IMR-90 (cell line): ENCODE measurements around the gene EXOC6B. TPM values are rescaled to one million over a fixed set of nuclear protein-coding genes. Genes with fewer than 3 reads are reported as not detected.

ENCODE experiments used
- ATAC-seq: fragments of 200-7000 bp; cut with Tn5 transposase; 2 replicates; pipeline ENCODE4 v1.9.1; 2020; ENCODE audit warnings: low read depth, mild to moderate bottlenecking, moderate library complexity
- BruUV-seq: library from RNA; stranded (reverse); fragments of 400-500 nt; replicated peaks from 2 replicates; lab custom pipeline; 2021; lab: Mats Ljungman, UMichigan
- CTCF ChIA-PET: fragments of 300-600 bp; formaldehyde crosslinking; extraction: SDS; loops from one replicate; lab custom pipeline; 2021; ENCODE audit warnings: antibody characterized with exemption; lab: Yijun Ruan, JAX
- POLR2A ChIA-PET: fragments of 300-600 bp; sonication (Branson Sonifier 250); formaldehyde crosslinking; loops from one replicate; lab custom pipeline; 2022; ENCODE audit warnings: antibody characterized with exemption; ENCODE audit not compliant: unreplicated experiment; lab: Charles Lee
- DNase-seq: peaks from one replicate; pipeline ENCODE4 v3.0.0; 2013
- H2AFZ ChIP-seq: replicated peaks from 2 replicates; pipeline ENCODE3; 2013; ENCODE audit warnings: low read length, mild to moderate bottlenecking; ENCODE audit not compliant: poor library complexity
- H2AK5ac ChIP-seq: 2 replicates; pipeline ENCODE4 v1.6.1; 2013; ENCODE audit warnings: low read depth, low read length, inconsistent platforms
- H2AK9ac ChIP-seq: replicated peaks from 2 replicates; pipeline ENCODE3; 2013; ENCODE audit warnings: mild to moderate bottlenecking, low read depth, low read length, moderate library complexity; ENCODE audit not compliant: poor library complexity
- H2BK120ac ChIP-seq: 2 replicates; pipeline ENCODE4 v1.6.1; 2013; ENCODE audit warnings: low read depth, low read length, inconsistent platforms
- H2BK15ac ChIP-seq: 3 replicates; pipeline ENCODE4 v1.6.1; 2013; ENCODE audit warnings: low read depth, low read length, inconsistent platforms
- H2BK20ac ChIP-seq: 2 replicates; pipeline ENCODE4 v1.6.1; 2013; ENCODE audit warnings: low read depth, mild to moderate bottlenecking, inconsistent platforms, low read length, moderate library complexity
- H2BK5ac ChIP-seq: 2 replicates; pipeline ENCODE4 v1.6.1; 2013; ENCODE audit warnings: mild to moderate bottlenecking, low read depth, low read length, inconsistent platforms; ENCODE audit not compliant: poor library complexity, severe bottlenecking
- H3K14ac ChIP-seq: replicated peaks from 2 replicates; pipeline ENCODE4 v1.6.1; 2013; ENCODE audit warnings: low read depth, low read length, inconsistent platforms
- H3K18ac ChIP-seq: 2 replicates; pipeline ENCODE4 v1.6.1; 2013; ENCODE audit warnings: low read depth, low read length, control low read depth
- H3K23ac ChIP-seq: 2 replicates; pipeline ENCODE4 v1.6.1; 2013; ENCODE audit warnings: low read depth, low read length, inconsistent platforms
- H3K27ac ChIP-seq: 2 replicates; pipeline ENCODE4 v1.5.1; 2013; ENCODE audit warnings: mild to moderate bottlenecking, control low read depth, low read length; ENCODE audit not compliant: insufficient read depth
- H3K27me3 ChIP-seq: 2 replicates; pipeline ENCODE4 v1.6.1; 2013; ENCODE audit warnings: low read length; ENCODE audit not compliant: control insufficient read depth, insufficient read depth
- H3K36me3 ChIP-seq: 2 replicates; pipeline ENCODE4 v1.6.1; 2013; ENCODE audit warnings: low read length, mixed read lengths; ENCODE audit not compliant: control insufficient read depth, insufficient read depth
- H3K4ac ChIP-seq: 2 replicates; pipeline ENCODE4 v1.6.1; 2013; ENCODE audit warnings: low read depth, low read length, inconsistent platforms
- H3K4me1 ChIP-seq: 2 replicates; pipeline ENCODE4 v1.6.1; 2013; ENCODE audit warnings: low read length, mixed read lengths; ENCODE audit not compliant: control insufficient read depth, insufficient read depth
- H3K4me2 ChIP-seq: 2 replicates; pipeline ENCODE4 v1.6.1; 2013; ENCODE audit warnings: low read depth, mild to moderate bottlenecking, control low read depth, low read length, moderate library complexity
- H3K4me3 ChIP-seq: 2 replicates; pipeline ENCODE4 v1.5.1; 2013; ENCODE audit warnings: low read depth, mild to moderate bottlenecking, control low read depth, low read length, moderate library complexity; ENCODE audit not compliant: insufficient read depth
- H3K56ac ChIP-seq: 2 replicates; pipeline ENCODE4 v1.6.1; 2013; ENCODE audit warnings: low read length, inconsistent platforms; ENCODE audit not compliant: insufficient read depth; ENCODE audit errors: extremely low read depth
- H3K79me1 ChIP-seq, 2 experiments: 2 replicates each; pipeline ENCODE4 v1.6.1; 2013; ENCODE audit warnings: low read length in 2 of 2, inconsistent platforms in 1 of 2, low read depth in 1 of 2
- H3K9ac ChIP-seq: 2 replicates; pipeline ENCODE4 v1.6.1; 2013; ENCODE audit warnings: low read depth, low read length, control low read depth
- H3K9me1 ChIP-seq: 2 replicates; pipeline ENCODE4 v1.6.1; 2013; ENCODE audit warnings: low read length, inconsistent platforms; ENCODE audit not compliant: insufficient read depth
- H3K9me3 ChIP-seq: 2 replicates; pipeline ENCODE4 v1.6.1; 2013; ENCODE audit warnings: low read length; ENCODE audit not compliant: control insufficient read depth, insufficient read depth
- H4K20me1 ChIP-seq: 2 replicates; pipeline ENCODE4 v1.6.1; 2013; ENCODE audit warnings: low read length, inconsistent platforms; ENCODE audit not compliant: insufficient read depth
- H4K5ac ChIP-seq: 2 replicates; pipeline ENCODE4 v1.6.1; 2013; ENCODE audit warnings: mild to moderate bottlenecking, low read depth, low read length, control low read depth
- H4K8ac ChIP-seq, 2 experiments: 2 replicates each; pipeline ENCODE4 v1.6.1; 2013; ENCODE audit warnings: low read depth in 2 of 2, low read length in 2 of 2, control low read depth in 1 of 2, inconsistent platforms in 1 of 2
- H4K91ac ChIP-seq: 2 replicates; pipeline ENCODE4 v1.6.1; 2013; ENCODE audit warnings: low read depth, low read length, inconsistent platforms; ENCODE audit not compliant: insufficient read depth
- BHLHE40 ChIP-seq: fragments of 150-350 bp; IDR thresholded peaks from 2 replicates; pipeline ENCODE4 v1.6.1; 2016; ENCODE audit warnings: mild to moderate bottlenecking, low read depth, low read length
- POLR2A ChIP-seq: IDR thresholded peaks from 2 replicates; pipeline ENCODE4 v1.6.1; 2012; ENCODE audit warnings: mild to moderate bottlenecking, low read depth, low read length
- WGBS, 2 experiments: methylation state at CpG; one replicate each; pipeline versions ENCODE4 v1.1.5 to v1.1.7; 2013; ENCODE audit warnings: missing lambda C conversion rate in 2 of 2; ENCODE audit not compliant: insufficient read length in 1 of 2; ENCODE audit errors: extremely low coverage in 2 of 2; 5-methylcytosine and 5-hydroxymethylcytosine counted together
- dilution Hi-C: fragments of 300-500 bp; cut with HindIII; formaldehyde crosslinking; loops from one replicate; pipeline ENCODE4 v1.14.3; 2018; ENCODE audit warnings: low sequenced_read_pairs; ENCODE audit not compliant: unreplicated experiment
- in situ Hi-C: fragments of 300-500 bp; cut with MboI; formaldehyde crosslinking; loops from 3 replicates; pipeline ENCODE4 v1.14.3; 2019; ENCODE audit warnings: low sequenced_read_pairs, inconsistent platforms, mixed read lengths
- intact Hi-C: fragments of 100-400 bp; cut with micrococcal nuclease; formaldehyde crosslinking; loops from 2 replicates; pipeline ENCODE4 v1.10.0; 2022
- polyA plus RNA-seq, 3 experiments: library from polyadenylated mRNA; depleted of rRNA; stranded (reverse); fragments of >200 nt; gene quantifications; 2 replicates each; pipeline ENCODE4 v1.2.3, GENCODE V29; 2012; ENCODE audit warnings: low replicate concordance in 1 of 3
- total RNA-seq: library from RNA; depleted of rRNA; stranded (reverse); fragments of >200 nt; gene quantifications from 2 replicates; pipeline ENCODE4 v1.2.3, GENCODE V29; 2012

Gene EXOC6B
- total and polyA plus RNA-seq, 2 of the 4 experiments (the other 2 are of a cell fraction) = 10.2 to 29.4 TPM

DNA sequence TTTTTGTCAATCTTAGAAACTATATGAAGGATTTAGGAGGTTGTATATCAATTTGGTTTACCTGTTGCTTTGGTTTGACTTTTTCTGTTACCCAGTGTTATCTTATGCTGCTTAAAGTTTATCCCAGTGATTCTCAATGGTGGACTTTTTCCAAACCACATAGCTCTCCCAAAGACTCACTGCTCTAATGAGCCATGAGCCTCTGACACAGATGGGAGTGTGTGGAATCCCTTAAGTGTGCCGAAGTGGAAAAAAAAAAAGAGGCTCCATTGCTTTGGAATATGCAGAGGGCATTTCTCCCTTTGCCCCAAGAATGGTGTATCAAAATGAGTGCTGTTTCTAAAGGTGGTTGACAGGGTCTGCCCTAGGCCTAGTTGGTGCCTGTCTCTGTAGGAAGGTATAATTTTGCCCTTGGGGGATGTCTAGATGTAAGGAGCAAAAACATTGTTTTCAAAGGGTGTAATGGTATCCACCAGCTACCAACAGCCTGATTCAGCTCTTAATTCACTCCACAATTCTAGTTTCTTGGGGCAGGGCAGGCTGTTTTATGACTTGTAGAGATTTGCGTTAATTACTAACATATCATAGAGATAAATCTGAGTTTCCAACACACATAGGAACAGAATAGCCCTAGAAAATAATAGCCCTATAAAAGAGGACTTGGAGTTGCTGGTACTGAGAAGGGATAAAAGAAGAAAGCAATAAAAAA is 613.9 kb downstream of the EXOC6B start:
- ChIA-PET CTCF (no interaction called here), POLR2A (no interaction called here)
- H3K23ac ChIP-seq = no peak overlapping the region
- no peak overlapping the region for H2BK15ac ChIP-seq
- H3K9me3 ChIP-seq = no peaks in the 10 kb centered on the region
- H2BK120ac ChIP-seq = no peak overlapping the region
- H3K4me1 ChIP-seq = peaks cover 7% of the 10 kb centered on the region
- no peak overlapping the region for H3K14ac ChIP-seq
- H3K27ac ChIP-seq = no peak overlapping the region
- H3K18ac ChIP-seq = no peak overlapping the region
- no peak overlapping the region for H4K5ac ChIP-seq
- peak; percentile 75 for DNase-seq
- H2AFZ ChIP-seq = no peak overlapping the region
- peaks cover 7% of the 10 kb centered on the region; the same call in 1 of the 2 replicates for H3K9me1 ChIP-seq
- H3K27me3 ChIP-seq = no peaks in the 10 kb centered on the region
- H3K4me2 ChIP-seq = no peak overlapping the region
- H4K8ac ChIP-seq = no peak overlapping the region
- in situ Hi-C loops = no loop called here
- BruUV-seq = no TSS peak
- TF ChIP-seq POLR2A (no peak), BHLHE40 (peak; percentile 54; the same call in 1 of the 2 replicates)
- peak; percentile 70; the same call in 1 of the 2 replicates for ATAC-seq
- no peak overlapping the region for H3K4me3 ChIP-seq
- no peaks in the 10 kb centered on the region for H4K20me1 ChIP-seq
- peaks cover 0 to 4% of the 10 kb centered on the region in 2 experiments; a peak in 1 of 4 replicates for H3K79me1 ChIP-seq
- H2BK5ac ChIP-seq = no peak overlapping the region
- intact Hi-C loops = no loop called here
- H2AK9ac ChIP-seq = no peak overlapping the region
- no peak overlapping the region for H3K4ac ChIP-seq
- no peak overlapping the region for H2BK20ac ChIP-seq
- dilution Hi-C loops = no loop called here
- H4K91ac ChIP-seq = no peak overlapping the region
- no peak overlapping the region for H3K56ac ChIP-seq
- no peak overlapping the region for H2AK5ac ChIP-seq
- H3K36me3 ChIP-seq = no peaks in the 10 kb centered on the region
- no peak overlapping the region for H3K9ac ChIP-seq
- 100% methylated on average over 1 of the region's 2 CpGs; no CpG with 5 or more reads in 1 of the 2 experiments for WGBS, 2 experiments
